ENCODE results near the gene CIDEA.

DNA sequence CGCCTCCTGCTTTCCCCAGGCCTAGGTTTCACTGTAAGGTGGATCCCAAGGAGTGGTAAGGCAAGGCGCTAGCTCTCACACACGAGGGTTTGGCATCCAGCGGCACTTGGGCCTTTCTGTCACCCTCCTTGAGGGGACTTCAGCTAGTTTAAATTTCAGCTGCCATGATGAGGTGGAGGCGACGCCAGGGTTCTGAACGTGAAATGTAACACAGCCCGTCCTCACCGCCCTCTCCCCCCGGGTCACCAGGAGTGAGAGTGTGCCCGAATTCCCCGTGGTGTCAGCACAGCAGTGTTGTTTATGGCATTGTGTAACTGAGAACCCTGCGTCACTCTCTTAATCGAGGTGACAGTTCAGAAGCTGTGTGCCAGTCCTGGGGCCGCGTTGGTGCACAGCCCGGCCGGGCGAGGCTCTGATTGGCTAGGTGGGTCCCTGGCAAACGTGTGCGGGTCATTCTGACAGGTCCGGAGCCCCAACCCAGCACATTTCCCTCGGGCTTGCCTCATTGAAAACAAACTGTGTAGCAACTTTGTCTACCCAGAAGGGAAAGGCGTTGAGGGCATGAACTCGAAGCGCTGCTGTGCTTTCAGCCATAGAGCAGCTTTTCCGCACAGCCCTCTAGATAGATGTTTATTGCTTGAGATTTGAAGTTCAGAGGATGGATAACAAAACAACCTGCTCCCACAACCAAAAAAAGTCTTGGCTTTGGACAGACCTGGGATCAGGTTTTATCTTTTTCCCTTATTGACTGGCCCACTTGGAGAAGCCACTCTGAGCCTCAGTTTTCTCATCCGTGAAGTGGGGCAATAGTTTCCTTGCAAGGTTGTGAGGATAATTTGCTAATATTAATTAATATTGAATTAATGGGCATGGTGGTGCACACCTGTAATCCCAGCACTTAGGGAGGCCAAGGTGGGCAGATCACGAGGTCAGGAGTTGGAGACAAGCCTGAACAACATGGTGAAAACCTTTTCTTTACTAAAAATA, 4.9 kb downstream of the CIDEA start:
- TF ChIP-seq, protein P1, sequence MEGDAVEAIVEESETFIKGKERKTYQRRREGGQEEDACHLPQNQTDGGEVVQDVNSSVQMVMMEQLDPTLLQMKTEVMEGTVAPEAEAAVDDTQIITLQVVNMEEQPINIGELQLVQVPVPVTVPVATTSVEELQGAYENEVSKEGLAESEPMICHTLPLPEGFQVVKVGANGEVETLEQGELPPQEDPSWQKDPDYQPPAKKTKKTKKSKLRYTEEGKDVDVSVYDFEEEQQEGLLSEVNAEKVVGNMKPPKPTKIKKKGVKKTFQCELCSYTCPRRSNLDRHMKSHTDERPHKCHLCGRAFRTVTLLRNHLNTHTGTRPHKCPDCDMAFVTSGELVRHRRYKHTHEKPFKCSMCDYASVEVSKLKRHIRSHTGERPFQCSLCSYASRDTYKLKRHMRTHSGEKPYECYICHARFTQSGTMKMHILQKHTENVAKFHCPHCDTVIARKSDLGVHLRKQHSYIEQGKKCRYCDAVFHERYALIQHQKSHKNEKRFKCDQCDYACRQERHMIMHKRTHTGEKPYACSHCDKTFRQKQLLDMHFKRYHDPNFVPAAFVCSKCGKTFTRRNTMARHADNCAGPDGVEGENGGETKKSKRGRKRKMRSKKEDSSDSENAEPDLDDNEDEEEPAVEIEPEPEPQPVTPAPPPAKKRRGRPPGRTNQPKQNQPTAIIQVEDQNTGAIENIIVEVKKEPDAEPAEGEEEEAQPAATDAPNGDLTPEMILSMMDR (IDR thresholded peaks at IDR 0.05; ENCODE audit: insufficient read depth, low read length, poor library complexity, severe bottlenecking) = no peak
- no peak for TF ChIP-seq EZH2phosphoT487 (conservative IDR thresholded peaks at IDR 0.05; ENCODE audit: low read length)

Data from SU-DHL-6 (cell line).